ENCODE measurements around the gene PTPRU.

PTPRU gene

DNA sequence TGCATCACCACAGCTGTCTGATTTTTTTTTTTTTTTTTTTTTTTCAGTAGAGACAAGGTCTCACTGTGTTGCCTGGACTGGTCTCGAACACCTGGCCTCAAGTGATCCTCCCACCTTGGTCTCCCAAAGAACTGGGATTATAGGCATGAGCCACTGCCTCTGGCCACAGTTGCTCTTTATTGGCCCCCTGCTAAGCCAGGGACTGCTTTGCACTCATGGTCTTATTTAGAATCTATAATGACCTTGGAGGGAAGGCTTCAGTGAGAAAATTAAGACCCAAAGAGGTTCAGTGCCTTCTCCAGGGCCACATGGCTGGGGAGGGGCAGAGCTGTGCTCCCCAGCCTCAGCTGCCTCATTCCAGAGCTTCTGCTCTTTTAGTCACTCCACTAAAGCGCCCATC is 84.9 kb downstream of the PTPRU start:
- Histone ChIP-seq H3K36me3 (ENCODE audit: control insufficient read depth, insufficient read depth, low read length) (no peaks in the 10 kb centered on the region), H3K4me2 (ENCODE audit: low read length) (no peak overlapping the region), H3K27me3 (ENCODE audit: control insufficient read depth, insufficient read depth, low read length) (no peaks in the 10 kb centered on the region), H3K79me2 (no peaks in the 10 kb centered on the region), H3K4me1 (no peaks in the 10 kb centered on the region), H3K9me3 (ENCODE audit: control insufficient read depth, low read length) (no peaks in the 10 kb centered on the region), H3K9ac (no peak overlapping the region), H3K4me3 (ENCODE audit: low read depth, low read length) (no peak overlapping the region), H3K27ac (no peak overlapping the region), H2AFZ (no peak overlapping the region)
- TF ChIP-seq, protein P1, sequence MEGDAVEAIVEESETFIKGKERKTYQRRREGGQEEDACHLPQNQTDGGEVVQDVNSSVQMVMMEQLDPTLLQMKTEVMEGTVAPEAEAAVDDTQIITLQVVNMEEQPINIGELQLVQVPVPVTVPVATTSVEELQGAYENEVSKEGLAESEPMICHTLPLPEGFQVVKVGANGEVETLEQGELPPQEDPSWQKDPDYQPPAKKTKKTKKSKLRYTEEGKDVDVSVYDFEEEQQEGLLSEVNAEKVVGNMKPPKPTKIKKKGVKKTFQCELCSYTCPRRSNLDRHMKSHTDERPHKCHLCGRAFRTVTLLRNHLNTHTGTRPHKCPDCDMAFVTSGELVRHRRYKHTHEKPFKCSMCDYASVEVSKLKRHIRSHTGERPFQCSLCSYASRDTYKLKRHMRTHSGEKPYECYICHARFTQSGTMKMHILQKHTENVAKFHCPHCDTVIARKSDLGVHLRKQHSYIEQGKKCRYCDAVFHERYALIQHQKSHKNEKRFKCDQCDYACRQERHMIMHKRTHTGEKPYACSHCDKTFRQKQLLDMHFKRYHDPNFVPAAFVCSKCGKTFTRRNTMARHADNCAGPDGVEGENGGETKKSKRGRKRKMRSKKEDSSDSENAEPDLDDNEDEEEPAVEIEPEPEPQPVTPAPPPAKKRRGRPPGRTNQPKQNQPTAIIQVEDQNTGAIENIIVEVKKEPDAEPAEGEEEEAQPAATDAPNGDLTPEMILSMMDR (IDR thresholded peaks at IDR 0.05), result no peak

DNA sequence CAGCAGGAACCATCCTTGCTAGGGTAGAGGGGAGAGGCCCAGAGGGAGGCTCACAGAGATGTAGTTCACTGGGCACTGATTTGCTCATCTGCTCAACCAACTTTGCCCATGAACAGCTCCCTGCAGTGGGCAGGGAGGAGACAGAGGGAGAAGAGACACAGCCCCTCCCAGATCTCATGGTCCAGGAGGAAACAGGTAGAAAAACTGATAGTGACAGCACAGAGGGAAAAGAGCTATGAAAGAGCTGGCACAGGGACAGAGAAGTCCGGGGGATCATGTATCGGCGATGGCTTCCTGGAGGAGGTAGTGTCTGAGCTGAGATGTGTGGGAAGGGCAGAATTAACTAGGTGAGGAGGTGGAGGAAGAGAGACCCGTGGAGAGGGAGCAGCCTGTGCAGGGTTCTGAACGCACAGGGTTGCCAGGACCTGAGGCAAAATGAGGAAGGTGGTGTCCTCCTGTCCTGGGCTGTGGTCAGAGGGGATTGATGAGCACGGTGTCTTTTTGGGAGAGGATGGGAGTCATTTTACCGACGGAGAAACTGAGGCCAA is 85.9 kb downstream of the PTPRU start:
- H3K79me2 ChIP-seq, result no peaks in the 10 kb centered on the region
- no peaks in the 10 kb centered on the region for H3K4me1 ChIP-seq
- no peak overlapping the region for H3K9ac ChIP-seq
- TF ChIP-seq, protein P1 (IDR thresholded peaks at IDR 0.05), result no peak
- H3K4me3 ChIP-seq (ENCODE audit: low read depth, low read length), result no peak overlapping the region
- no peaks in the 10 kb centered on the region for H3K36me3 ChIP-seq (ENCODE audit: control insufficient read depth, insufficient read depth, low read length)
- no peak overlapping the region for H3K4me2 ChIP-seq (ENCODE audit: low read length)
- no peaks in the 10 kb centered on the region for H3K27me3 ChIP-seq (ENCODE audit: control insufficient read depth, insufficient read depth, low read length)
- no peak overlapping the region for H2AFZ ChIP-seq
- no peaks in the 10 kb centered on the region for H3K9me3 ChIP-seq (ENCODE audit: control insufficient read depth, low read length)
- H3K27ac ChIP-seq, result no peak overlapping the region

DNA sequence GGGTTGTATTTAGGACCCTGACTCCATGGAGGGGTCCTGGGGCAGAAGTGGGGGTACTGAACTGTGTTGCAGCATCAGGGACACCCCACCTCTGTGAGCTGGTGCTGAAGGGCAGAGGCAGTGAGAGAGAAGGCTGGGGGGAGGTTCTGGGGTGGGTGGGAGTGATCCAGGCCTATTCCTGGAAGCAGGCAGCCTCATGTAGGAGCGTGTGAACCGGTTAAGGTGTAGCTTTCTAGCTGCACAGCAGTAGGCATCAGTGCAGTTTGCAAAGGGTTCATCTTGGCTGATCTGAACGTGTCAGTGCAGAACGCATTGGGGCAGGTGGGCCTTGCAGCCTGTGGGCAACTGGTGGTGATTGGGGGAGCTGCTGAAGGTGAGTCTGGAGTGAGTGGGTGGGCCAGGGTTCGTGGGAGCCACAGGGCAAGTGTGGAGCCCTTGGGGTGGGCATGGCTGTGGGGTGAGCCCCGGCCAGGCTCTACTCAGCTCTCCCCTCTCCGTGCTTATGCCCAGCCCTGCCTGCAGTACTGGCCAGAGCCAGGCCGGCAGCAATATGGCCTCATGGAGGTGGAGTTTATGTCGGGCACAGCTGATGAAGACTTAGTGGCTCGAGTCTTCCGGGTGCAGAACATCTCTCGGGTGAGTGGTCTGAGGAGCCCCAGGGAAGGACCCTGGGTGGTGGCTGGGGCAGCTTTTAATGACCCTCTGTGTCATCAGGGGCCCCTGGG is 86.7 kb downstream of the PTPRU start:
- H3K27ac ChIP-seq, result no peak overlapping the region
- no peak overlapping the region for H3K4me2 ChIP-seq (ENCODE audit: low read length)
- no peaks in the 10 kb centered on the region for H3K9me3 ChIP-seq (ENCODE audit: control insufficient read depth, low read length)
- H3K4me3 ChIP-seq (ENCODE audit: low read depth, low read length), result no peak overlapping the region
- H2AFZ ChIP-seq, result no peak overlapping the region
- H3K27me3 ChIP-seq (ENCODE audit: control insufficient read depth, insufficient read depth, low read length), result no peaks in the 10 kb centered on the region
- H3K79me2 ChIP-seq, result no peaks in the 10 kb centered on the region
- H3K9ac ChIP-seq, result no peak overlapping the region
- H3K36me3 ChIP-seq (ENCODE audit: control insufficient read depth, insufficient read depth, low read length), result no peaks in the 10 kb centered on the region
- TF ChIP-seq, protein P1 (IDR thresholded peaks at IDR 0.05), result no peak
- no peaks in the 10 kb centered on the region for H3K4me1 ChIP-seq

DNA sequence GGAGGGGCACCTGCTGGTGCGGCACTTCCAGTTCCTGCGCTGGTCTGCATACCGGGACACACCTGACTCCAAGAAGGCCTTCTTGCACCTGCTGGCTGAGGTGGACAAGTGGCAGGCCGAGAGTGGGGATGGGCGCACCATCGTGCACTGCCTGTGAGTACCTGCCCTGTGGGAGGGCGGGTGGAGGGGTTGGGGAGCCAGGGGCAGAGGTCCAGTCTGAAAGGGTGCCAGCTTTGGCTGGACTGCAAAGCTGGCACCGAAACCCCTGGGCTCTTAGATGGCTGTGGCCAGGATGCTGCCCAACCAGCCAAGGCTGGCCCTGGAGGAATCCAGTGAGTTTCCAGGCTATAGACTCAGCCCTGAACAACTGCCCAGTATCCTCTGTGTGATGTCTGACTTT is 87.3 kb downstream of the PTPRU start:
- Histone ChIP-seq H3K27ac (no peak overlapping the region), H3K4me2 (ENCODE audit: low read length) (no peak overlapping the region), H2AFZ (no peak overlapping the region), H3K27me3 (ENCODE audit: control insufficient read depth, insufficient read depth, low read length) (no peaks in the 10 kb centered on the region), H3K9ac (no peak overlapping the region), H3K36me3 (ENCODE audit: control insufficient read depth, insufficient read depth, low read length) (no peaks in the 10 kb centered on the region), H3K4me1 (no peaks in the 10 kb centered on the region), H3K4me3 (ENCODE audit: low read depth, low read length) (no peak overlapping the region), H3K79me2 (no peaks in the 10 kb centered on the region), H3K9me3 (ENCODE audit: control insufficient read depth, low read length) (no peaks in the 10 kb centered on the region)
- TF ChIP-seq, protein P1 (IDR thresholded peaks at IDR 0.05), result no peak

DNA sequence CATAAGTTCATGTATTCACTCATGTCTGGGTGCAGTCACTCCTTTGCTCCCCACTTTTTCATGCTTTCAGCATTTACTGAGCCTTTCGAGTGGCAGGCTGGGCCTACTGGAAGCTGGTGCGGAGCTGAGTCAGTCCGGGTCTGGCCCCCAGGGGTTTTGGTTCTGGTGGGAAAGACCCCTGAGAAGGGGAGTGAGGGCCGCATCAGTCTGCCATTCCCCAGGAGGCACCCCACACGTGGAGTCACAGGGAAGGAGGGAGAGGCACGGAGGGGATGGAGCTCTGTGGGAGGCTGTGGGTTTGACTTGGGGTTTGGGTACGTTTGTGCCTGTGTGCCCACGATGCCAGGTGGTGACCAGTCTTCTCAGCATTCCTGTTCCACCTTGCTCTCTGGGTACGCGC is 87.9 kb downstream of the PTPRU start:
- TF ChIP-seq, protein P1 (IDR thresholded peaks at IDR 0.05), result no peak
- H3K4me2 ChIP-seq (ENCODE audit: low read length), result no peak overlapping the region
- H3K27me3 ChIP-seq (ENCODE audit: control insufficient read depth, insufficient read depth, low read length), result no peaks in the 10 kb centered on the region
- H3K79me2 ChIP-seq, result no peaks in the 10 kb centered on the region
- H3K4me3 ChIP-seq (ENCODE audit: low read depth, low read length), result no peak overlapping the region
- H3K4me1 ChIP-seq, result no peaks in the 10 kb centered on the region
- H3K9ac ChIP-seq, result no peak overlapping the region
- no peaks in the 10 kb centered on the region for H3K36me3 ChIP-seq (ENCODE audit: control insufficient read depth, insufficient read depth, low read length)
- no peak overlapping the region for H2AFZ ChIP-seq
- H3K27ac ChIP-seq, result no peak overlapping the region
- H3K9me3 ChIP-seq (ENCODE audit: control insufficient read depth, low read length), result no peaks in the 10 kb centered on the region

All from parathyroid adenoma (tissue), 2 donors.